Activated CD8-positive, alpha-beta memory T cell treated with anti-CD3 and anti-CD28 coated beads for 48 hours (primary cell): ENCODE data around the gene RGS12.

Experiments
- DNase-seq, 3 experiments: peaks; one replicate each; pipeline ENCODE4 v3.0.0-alpha.2; 2020; ENCODE audit warnings: low read depth in 2 of 3, low spot score in 2 of 3

Gene RGS12

GRCh38 chr4:3280466-3280865 is 12.4 kb upstream of the RGS12 start:
- no peak for DNase-seq

DNA sequence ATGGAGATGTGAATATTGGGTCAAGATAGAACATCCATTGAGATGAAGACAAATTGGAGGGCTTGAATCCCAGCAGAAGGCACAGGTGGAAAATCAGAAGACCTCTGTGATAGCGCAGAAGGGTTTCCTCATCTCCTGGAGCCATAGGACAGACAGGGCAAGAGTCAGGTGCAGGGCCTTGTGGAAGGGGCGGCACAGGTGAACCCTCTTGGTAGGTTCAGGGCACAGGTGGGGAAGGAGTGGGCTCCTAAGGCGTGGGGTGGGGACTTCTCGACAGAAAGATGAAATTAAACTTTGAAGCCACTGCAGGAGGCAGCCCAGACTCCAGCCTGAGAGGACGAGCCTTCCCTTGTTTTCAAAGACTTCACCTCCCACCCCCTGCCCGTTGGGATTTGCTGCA is 9.3 kb upstream of the RGS12 start:
- DNase-seq = no peak

DNA sequence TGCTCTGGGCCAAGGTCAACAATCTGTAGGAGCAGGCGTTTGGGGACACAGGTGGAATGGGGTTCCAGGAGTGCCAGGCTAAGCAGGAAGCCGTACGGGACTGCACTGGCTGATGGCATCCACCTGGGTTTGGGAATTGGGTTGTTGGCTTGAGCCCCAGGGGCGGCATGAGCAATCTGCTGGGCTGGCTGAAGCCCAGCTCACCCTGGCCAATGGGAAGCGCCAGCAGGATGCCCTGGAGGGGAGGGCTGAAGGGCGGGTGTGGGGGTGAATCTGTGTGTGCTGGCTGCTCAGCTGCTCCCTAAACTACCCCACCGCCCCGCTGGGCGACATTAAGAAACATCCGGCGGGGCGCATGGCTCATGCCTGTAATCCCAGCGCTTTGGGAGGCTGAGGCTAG is 8.9 kb upstream of the RGS12 start:
- DNase-seq = no peak

DNA sequence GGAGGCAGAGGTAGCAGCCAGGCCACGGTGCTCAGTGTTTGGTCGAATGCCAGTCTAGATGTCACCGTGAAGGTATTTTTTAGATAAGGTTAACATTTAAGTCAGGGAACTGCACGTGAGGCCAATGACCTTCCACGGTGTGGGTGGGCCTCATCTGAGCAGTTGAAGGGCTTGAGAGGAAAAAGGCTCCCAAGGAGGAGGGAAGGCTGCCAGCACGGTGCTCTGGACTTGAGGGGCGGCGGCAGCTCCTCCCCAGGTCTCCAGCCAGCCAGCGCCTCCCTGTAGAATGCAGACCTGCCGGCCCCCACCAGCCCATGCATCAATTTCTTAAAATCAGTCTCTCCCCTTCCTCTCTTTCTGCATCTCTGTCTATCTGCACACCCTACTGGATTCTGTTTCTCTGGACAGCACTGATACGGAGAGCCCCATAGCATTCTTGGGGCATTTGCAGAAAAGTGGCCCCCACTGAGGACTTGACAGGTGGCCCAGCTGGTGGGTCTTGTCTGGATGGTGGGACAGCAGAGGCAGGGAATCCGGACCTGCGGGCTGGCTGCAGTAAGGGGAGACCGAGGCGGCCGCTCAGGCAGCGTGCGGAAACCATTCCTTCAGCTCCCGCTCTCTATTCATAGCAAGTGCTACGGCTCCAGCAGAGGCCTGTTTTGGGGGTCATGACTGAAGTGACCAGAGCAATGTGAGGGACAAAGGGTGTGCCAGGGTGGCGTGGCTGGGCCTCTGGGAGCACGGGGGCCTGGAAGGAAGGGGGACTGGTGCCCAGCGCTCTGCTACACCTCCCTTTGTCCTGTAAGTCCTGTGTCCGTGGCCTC is 7.9 kb upstream of the RGS12 start:
- DNase-seq = no peak

DNA sequence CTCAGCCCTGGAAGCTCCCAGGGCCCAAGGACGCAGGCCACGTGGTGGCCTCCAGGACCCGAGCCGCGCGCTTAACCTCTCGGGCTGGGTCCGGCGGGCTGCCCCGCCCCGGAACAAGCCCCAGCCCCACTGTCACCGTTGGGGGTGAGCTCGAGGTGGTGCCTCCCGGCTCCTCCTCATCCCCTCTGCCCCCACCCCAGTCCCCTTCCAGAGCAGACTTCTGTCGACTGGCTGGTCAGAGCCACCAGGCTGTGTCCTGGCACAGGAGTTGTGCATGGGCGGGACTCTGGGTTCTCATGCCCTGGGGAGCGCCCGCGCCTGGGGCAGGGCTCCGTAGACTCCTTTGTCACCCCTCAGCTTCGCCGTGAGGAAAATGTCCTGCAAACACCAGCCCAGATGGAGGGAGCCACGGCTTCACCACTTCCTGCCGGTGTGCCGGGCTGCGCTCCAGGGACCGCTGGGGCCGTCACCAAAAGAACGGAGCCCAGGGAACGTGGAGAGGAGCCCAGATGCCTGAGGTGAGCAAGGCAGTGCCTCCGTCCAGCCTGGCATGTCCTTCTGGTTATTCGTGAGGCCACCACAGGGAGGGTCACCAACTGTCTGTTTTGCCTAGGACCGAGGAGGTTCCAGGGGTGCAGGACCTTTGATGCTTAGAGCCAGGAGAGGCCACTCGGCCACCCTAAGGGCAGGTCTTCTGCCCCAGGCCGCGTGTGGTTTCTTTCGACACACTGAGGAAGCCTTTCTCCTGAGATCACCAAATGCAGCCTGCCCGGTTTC is 7.1 kb upstream of the RGS12 start:
- DNase-seq = no peak

GRCh38 chr4:3286335-3287175 is 6.3 kb upstream of the RGS12 start:
- DNase-seq = no peak

DNA sequence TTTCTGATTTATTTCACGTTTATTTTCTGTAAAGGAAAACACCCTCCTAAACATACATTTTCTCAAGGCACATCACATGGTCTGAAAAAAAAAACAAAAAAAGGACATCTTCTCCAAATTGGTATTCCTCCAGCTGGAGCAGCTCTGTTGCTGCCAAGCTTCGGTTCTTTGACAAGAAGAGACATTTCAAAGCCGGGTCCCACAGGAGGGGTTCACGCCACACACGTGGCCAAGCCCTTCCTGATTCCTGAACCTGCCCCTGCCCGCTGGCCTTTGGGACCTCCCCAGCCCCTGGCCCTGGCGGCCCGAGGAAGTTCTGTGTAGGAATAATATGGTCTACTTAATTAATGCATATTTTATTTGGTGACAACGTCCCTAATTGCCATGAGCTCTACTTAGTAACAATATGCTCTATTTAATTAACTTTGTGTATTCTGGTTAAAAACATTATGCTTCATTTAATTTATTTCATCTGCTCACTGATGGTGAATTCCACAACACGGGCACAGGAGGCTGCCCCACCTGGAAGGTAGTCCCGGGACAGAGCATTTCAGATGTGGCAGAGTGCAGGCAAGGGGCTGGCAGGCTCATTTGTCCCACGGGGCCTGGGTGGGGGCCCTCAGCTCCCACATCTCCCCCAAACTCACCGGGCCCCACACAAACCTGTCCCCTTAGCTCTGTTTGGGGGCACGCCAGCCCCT is 5.4 kb upstream of the RGS12 start:
- DNase-seq = no peak

- no peak for DNase-seq
Observed at GRCh38 chr4:3287972-3288570, 4.8 kb upstream of the RGS12 start.

DNA sequence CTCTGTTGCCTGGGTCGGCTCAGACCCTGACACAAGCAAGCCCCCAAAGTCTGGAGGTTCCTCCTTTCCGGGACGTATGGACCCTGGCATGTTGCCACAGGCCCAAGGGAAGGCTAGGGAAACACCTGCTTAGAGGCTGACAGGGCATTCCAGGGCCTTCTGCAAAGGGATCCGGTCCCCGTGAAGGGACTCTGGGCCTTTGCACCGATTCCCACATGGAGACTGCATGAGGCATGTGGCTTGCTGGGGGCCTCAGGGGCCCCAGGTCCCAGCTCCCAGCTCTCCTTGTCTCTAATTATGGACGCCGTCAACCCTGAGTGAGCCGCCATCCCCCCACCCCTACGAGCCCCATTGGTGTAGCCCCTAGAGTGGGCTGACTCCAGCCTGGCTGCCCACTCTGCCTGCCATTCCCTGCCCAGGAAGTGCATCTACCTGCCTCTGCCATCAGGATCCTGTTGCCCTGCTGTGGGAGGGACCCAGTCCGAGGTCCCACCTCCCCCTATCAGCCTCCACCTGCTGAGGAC is 4.2 kb upstream of the RGS12 start:
- DNase-seq = no peak

- no peak for DNase-seq
Observed at GRCh38 chr4:3290476-3290875, 2.3 kb upstream of the RGS12 start.

- DNase-seq = no peak
Observed at GRCh38 chr4:3290889-3291321, 1.9 kb upstream of the RGS12 start.

- DNase-seq = no peak
Observed at GRCh38 chr4:3291411-3291968, 1.3 kb upstream of the RGS12 start.

DNA sequence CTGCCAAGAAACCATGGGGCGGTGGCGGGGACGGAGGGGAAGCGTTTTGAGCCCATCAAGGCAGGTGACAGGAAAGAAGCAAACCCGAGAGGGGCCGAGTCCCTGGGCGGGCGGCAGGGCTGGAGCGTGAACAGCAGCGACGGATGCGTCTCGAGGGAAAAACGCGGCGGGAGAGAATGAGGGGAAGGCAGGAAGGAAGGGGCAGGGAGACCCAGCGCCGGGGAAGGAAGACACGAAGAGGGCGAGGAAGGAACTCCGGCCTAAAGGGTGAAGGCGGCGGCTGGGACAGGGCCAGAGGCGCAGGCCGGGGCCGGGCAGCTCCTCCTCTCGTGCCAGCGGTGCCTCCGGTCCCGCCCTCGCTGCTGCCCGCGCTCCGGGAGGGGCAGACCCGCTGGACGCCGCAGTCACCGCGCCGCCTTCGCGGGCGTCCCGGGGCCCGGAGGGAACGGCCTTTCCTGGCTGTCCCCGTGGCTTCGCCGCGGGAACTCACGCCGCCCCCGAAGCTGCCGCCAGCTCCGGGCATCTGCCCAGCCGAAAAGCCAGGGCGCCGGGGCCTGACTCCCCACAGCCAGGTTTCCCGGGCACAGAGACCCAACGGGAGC is 751 bp upstream of the RGS12 start:
- no peak for DNase-seq

DNA sequence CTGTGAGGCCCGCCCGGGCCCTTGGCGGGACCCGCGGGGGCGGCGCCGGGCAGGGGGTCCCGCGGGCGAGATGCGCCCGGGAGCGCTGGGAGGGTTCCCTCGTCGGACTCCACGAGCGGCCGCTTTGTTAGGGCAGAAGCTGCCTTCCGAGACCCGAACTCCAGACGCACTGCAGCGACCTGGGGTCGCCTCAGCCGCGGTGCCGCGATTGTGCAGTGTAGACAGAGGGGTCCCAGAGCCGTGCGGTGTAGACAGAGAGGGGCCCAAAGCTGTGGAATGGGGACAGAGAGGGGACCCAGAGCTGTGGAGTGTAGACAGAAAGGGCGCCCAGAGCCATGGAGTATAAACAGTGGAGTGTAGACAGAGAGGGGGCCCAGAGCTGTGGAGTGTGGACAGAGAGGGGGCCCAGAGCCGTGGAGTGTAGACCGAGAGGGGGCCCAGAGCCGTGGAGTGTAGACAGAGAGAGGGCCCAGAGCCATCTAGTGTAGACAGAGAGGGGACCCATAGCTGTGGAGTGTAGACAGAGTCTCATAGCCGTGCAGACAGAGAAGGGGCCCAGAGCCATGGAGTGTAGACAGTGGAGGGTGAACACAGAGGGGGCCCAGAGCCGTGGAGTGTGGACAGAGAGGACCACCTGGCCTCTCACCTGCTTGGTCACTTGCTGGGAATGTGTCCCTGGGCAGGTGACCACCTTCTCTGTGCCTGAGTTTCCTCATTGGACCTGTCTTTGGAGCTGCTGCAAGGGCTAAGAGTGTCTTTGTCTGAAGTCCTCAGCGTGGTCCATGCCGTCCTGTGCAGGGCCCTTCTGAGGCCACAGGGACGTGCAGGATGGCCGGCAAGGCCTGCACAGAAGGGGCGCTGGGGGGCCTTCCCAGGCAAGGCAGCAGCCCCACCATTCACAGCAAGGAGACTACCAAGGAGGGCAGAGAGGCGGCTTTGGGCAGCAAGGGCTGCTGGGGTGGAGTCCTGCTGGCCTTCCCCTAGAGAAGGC is 875 bp downstream of the RGS12 start:
- no peak for DNase-seq

GRCh38 chr4:3294401-3295241 is 1.8 kb downstream of the RGS12 start:
- DNase-seq = no peak

- DNase-seq = no peak
Observed at GRCh38 chr4:3295837-3296624, 3.2 kb downstream of the RGS12 start.

GRCh38 chr4:3296651-3297050 is 3.8 kb downstream of the RGS12 start:
- no peak for DNase-seq
